ENCODE results near the gene TEX264. TPM values are rescaled to one million over a fixed set of nuclear protein-coding genes. Genes with fewer than 3 reads are reported as not detected.

The TEX264 gene
- total RNA-seq, 4 donors from 2014 or later, result 60.9 to 116 (median 88.2) TPM

DNA sequence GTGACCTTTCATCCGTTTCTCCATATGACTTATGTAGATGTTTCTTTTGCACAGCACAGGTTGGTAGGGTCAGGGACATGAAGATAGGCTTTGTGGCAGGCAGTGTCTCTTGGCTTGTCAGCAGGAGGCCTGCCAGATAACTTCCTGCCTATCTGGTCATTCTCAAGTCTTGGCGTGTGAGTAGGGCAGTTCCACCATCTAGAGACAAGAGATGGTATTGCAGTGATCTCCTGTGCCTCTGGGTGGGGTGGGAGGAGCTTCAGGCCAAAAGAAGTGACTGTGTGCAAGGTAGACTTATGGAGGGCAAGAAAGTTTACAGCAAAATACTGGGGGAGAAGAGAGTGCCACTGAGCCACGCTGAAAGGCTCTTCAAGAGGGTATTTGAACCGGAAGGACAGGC is 11.0 kb downstream of the TEX264 start:
- peak; percentile 74 for DNase-seq
- Histone ChIP-seq H3K27me3 (no peaks in the 10 kb centered on the region), H3K4me3 (no peak overlapping the region), H3K36me3 (peaks cover 0 to 24% (median 0%) of the 10 kb centered on the region in 4 donors), H3K9me3 (no peaks in the 10 kb centered on the region), H3K27ac (peak overlapping the region; percentile 28 to 58 (median 42)), H3K4me1 (peaks cover 13 to 33% (median 21%) of the 10 kb centered on the region in 4 donors)
- 30% methylated on average over 4 of the region's 4 CpGs; no CpG with 5 or more reads in 1 of the 2 donors for WGBS, 2 donors (ENCODE audit: low coverage in 1 of 2)
- intact Hi-C loops (cut with DNase I; ENCODE audit: low total_unique reads) (loop anchor here (10.0 kb wide), 1 partner anchor 287 kb away; the partner anchor contains the start of gene RBM15B), in situ Hi-C loops (cut with MboI; ENCODE audit: low pct_ligation_motif_present in 1 of 4, low pct_unique_long_range_greater_than_20kb in 1 of 4, low sequenced_read_pairs in 3 of 4) (loop anchor here in 2 of 4 donors (10.0 to 25.0 kb wide), 2 partner anchors 177 to 295 kb away; partner anchors contain the start of genes DCAF1 (in 2 of the 2), MANF (in 1 of the 2) and RBM15B (in 1 of the 2))
- TF ChIP-seq EP300 (IDR thresholded peaks at IDR 0.05; ENCODE audit: low read depth) (no peak), POLR2AphosphoS5 (IDR thresholded peaks at IDR 0.05) (peak; percentile 9 to 76 (median 31)), POLR2A (IDR thresholded peaks at IDR 0.05) (no peak)
- TF ChIP-seq, protein P1, sequence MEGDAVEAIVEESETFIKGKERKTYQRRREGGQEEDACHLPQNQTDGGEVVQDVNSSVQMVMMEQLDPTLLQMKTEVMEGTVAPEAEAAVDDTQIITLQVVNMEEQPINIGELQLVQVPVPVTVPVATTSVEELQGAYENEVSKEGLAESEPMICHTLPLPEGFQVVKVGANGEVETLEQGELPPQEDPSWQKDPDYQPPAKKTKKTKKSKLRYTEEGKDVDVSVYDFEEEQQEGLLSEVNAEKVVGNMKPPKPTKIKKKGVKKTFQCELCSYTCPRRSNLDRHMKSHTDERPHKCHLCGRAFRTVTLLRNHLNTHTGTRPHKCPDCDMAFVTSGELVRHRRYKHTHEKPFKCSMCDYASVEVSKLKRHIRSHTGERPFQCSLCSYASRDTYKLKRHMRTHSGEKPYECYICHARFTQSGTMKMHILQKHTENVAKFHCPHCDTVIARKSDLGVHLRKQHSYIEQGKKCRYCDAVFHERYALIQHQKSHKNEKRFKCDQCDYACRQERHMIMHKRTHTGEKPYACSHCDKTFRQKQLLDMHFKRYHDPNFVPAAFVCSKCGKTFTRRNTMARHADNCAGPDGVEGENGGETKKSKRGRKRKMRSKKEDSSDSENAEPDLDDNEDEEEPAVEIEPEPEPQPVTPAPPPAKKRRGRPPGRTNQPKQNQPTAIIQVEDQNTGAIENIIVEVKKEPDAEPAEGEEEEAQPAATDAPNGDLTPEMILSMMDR (IDR thresholded peaks at IDR 0.05), result peak; percentile 70 to 93 (median 84)

DNA sequence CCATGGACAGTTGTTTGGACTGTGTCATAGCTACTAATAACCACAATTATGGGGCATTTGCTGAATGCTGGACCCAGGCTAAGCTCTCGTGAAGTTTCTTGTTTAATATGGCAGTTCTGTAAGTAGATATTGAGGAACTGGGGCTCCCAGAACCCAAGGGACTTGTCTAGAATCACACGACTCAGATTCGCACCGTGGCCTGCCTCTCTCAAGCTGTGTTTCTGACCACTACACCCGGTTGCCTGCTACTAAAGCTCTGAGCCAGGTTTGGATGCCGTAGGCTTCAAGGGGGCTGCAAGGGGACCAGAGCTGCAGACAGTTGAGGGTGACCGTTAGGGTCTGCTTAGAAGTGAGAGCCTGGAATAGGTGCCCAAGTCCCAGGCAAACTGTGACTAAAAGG is 11.5 kb downstream of the TEX264 start:
- H3K4me3 ChIP-seq, result no peak overlapping the region
- H3K9me3 ChIP-seq, result no peaks in the 10 kb centered on the region
- in situ Hi-C loops (cut with MboI; ENCODE audit: low pct_ligation_motif_present in 1 of 4, low pct_unique_long_range_greater_than_20kb in 1 of 4, low sequenced_read_pairs in 3 of 4), result loop anchor here in 2 of 4 donors (10.0 to 25.0 kb wide), 2 partner anchors 178 to 295 kb away; partner anchors contain the start of genes DCAF1 (in 2 of the 2), MANF (in 1 of the 2) and RBM15B (in 1 of the 2)
- WGBS, 2 donors (ENCODE audit: low coverage in 1 of 2), result 74% methylated on average over 7 of the region's 7 CpGs; no CpG with 5 or more reads in 1 of the 2 donors
- peaks cover 0 to 24% (median 0%) of the 10 kb centered on the region in 4 donors for H3K36me3 ChIP-seq
- H3K27me3 ChIP-seq, result no peaks in the 10 kb centered on the region
- peaks cover 13 to 35% (median 21%) of the 10 kb centered on the region in 4 donors for H3K4me1 ChIP-seq
- H3K27ac ChIP-seq, result no peak overlapping the region
- intact Hi-C loops (cut with DNase I; ENCODE audit: low total_unique reads), result loop anchor here (10.0 kb wide), 1 partner anchor 288 kb away; the partner anchor contains the start of gene RBM15B
- no peak for DNase-seq
- TF ChIP-seq, protein P1 (IDR thresholded peaks at IDR 0.05), result no peak
- TF ChIP-seq POLR2A (IDR thresholded peaks at IDR 0.05) (no peak), POLR2AphosphoS5 (IDR thresholded peaks at IDR 0.05) (no peak), EP300 (IDR thresholded peaks at IDR 0.05; ENCODE audit: low read depth) (no peak)

DNA sequence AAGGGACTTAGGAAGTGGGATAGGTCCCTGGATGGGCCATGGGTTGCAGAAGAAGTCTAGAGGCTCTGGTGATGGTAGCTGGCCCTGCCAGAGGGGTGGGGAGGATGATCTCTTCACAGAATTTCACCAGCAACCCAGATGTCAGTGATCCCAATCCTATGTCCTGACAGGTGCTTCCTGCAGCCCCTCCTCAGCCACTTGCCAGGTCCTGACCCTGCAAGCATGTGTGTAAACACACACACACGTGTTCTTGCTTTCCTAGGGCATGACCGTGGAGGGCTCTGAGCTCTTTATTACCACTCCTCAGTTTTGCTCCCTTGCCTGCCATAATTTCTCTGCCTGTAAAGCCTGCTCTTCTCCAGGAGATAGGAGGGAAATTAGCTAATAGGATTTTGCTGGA is 12.5 kb downstream of the TEX264 start:
- no peaks in the 10 kb centered on the region for H3K9me3 ChIP-seq
- 79% methylated on average over 2 of the region's 2 CpGs; no CpG with 5 or more reads in 1 of the 2 donors for WGBS, 2 donors (ENCODE audit: low coverage in 1 of 2)
- no peak for DNase-seq
- no peak overlapping the region for H3K4me3 ChIP-seq
- intact Hi-C loops (cut with DNase I; ENCODE audit: low total_unique reads) (loop anchor here (10.0 kb wide), 1 partner anchor 289 kb away; the partner anchor contains the start of gene RBM15B), in situ Hi-C loops (cut with MboI; ENCODE audit: low pct_ligation_motif_present in 1 of 4, low pct_unique_long_range_greater_than_20kb in 1 of 4, low sequenced_read_pairs in 3 of 4) (loop anchor here in 2 of 4 donors (10.0 to 25.0 kb wide), 2 partner anchors 179 to 296 kb away; partner anchors contain the start of genes DCAF1 (in 2 of the 2), MANF (in 1 of the 2) and RBM15B (in 1 of the 2))
- H3K27me3 ChIP-seq, result no peaks in the 10 kb centered on the region
- peaks cover 13 to 35% (median 21%) of the 10 kb centered on the region in 4 donors for H3K4me1 ChIP-seq
- TF ChIP-seq, protein P1 (IDR thresholded peaks at IDR 0.05), result no peak
- TF ChIP-seq POLR2A (IDR thresholded peaks at IDR 0.05) (no peak), EP300 (IDR thresholded peaks at IDR 0.05; ENCODE audit: low read depth) (no peak), POLR2AphosphoS5 (IDR thresholded peaks at IDR 0.05) (no peak)
- H3K36me3 ChIP-seq, result peaks cover 0 to 24% (median 0%) of the 10 kb centered on the region in 4 donors
- H3K27ac ChIP-seq, result no peak overlapping the region

DNA sequence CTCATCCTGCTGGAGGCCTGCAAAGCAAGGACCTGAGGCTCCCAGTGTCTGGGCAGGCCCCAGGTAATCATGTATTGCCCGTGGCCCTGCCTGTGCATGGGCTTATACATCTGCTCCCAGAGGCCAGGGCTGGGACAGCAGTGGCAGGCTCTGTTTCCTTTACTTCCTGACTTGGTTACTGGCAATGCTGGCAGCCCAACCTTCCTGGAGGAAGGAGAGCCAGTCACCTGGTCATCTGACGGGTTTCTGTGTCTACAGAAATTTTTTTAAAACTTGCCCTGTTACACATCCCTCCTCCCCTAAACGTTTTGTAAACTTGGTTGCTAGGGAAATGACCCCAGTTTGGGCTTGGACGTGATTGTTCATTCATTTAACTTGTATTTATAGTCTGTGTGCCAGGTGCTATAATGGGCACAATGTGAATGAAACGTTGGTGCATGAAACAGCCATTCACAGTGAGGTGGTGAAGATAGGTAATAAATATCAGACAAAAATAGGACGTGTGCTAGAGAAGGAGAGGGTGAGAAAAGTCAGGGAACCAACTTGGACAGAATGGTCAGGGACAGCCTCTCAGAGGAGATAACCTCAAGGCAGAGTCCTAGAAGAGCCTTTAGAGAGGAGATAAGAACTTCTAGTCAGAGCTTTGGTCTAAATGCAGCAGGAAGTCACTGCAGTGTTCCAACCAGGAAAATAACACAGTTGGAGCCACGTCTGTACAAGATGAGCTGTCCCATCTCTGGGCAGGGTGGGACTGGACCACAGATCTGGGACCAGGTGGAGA is 14.1 kb downstream of the TEX264 start:
- H3K9me3 ChIP-seq, result no peaks in the 10 kb centered on the region
- 54 to 72% methylated on average over 4 to 7 of the region's 7 CpGs for WGBS, 2 donors (ENCODE audit: low coverage in 1 of 2)
- peaks cover 13 to 33% (median 20%) of the 10 kb centered on the region in 4 donors for H3K4me1 ChIP-seq
- TF ChIP-seq, protein P1 (IDR thresholded peaks at IDR 0.05), result no peak
- no peak for TF ChIP-seq POLR2AphosphoS5 (IDR thresholded peaks at IDR 0.05)
- H3K27me3 ChIP-seq, result no peaks in the 10 kb centered on the region
- intact Hi-C loops (cut with DNase I; ENCODE audit: low total_unique reads), result loop anchor here (10.0 kb wide), 1 partner anchor 290 kb away; the partner anchor contains the start of gene RBM15B
- H3K36me3 ChIP-seq, result peaks cover 0 to 24% (median 0%) of the 10 kb centered on the region in 4 donors
- no peak for DNase-seq
- no peak overlapping the region for H3K4me3 ChIP-seq
- in situ Hi-C loops (cut with MboI; ENCODE audit: low pct_ligation_motif_present in 1 of 4, low pct_unique_long_range_greater_than_20kb in 1 of 4, low sequenced_read_pairs in 3 of 4), result loop anchor here in 2 of 4 donors (10.0 to 25.0 kb wide), 2 partner anchors 180 to 298 kb away; partner anchors contain the start of genes DCAF1 (in 2 of the 2), MANF (in 1 of the 2) and RBM15B (in 1 of the 2)
- H3K27ac ChIP-seq, result no peak overlapping the region
